Measurements from ENCODE around the gene TRPV3. TPM values are rescaled to one million over a fixed set of nuclear protein-coding genes. Genes with fewer than 3 reads are reported as not detected.

Gene TRPV3
- total and polyA plus RNA-seq, 2 of the 13 experiments (the other 11 are each of a cell fraction or from before 2014, with no cell fraction given): 0.90 to 1.0 TPM

DNA sequence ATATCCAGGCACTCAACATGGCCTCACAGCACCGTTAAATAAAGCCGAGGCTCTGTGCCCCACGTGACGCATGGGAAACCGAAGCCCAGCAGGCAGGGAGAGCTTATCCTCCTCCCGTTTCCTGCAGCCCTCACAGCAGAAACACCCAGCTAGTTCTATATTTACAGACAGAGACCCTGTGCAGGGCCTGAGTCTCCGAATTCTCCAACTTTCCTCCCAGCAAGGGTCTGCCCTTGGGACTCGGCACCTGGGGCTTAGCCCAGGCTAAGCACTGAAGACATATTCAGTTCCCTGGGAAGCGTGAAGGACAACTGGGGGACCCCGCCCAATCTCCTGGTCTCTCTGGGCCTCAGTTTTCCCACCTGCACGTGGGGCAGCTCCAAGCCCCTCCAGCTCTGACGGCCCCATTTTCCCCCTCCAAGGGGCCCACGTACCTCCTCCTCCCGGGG, 29.2 kb downstream of the TRPV3 start (continued):
- TF ChIP-seq, protein P1, sequence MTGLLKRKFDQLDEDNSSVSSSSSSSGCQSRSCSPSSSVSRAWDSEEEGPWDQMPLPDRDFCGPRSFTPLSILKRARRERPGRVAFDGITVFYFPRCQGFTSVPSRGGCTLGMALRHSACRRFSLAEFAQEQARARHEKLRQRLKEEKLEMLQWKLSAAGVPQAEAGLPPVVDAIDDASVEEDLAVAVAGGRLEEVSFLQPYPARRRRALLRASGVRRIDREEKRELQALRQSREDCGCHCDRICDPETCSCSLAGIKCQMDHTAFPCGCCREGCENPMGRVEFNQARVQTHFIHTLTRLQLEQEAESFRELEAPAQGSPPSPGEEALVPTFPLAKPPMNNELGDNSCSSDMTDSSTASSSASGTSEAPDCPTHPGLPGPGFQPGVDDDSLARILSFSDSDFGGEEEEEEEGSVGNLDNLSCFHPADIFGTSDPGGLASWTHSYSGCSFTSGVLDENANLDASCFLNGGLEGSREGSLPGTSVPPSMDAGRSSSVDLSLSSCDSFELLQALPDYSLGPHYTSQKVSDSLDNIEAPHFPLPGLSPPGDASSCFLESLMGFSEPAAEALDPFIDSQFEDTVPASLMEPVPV (CRISPR knock-in tag; IDR thresholded peaks at IDR 0.05): no peak
- TF ChIP-seq, protein P2, sequence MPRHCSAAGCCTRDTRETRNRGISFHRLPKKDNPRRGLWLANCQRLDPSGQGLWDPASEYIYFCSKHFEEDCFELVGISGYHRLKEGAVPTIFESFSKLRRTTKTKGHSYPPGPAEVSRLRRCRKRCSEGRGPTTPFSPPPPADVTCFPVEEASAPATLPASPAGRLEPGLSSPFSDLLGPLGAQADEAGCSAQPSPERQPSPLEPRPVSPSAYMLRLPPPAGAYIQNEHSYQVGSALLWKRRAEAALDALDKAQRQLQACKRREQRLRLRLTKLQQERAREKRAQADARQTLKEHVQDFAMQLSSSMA (CRISPR knock-in tag; IDR thresholded peaks at IDR 0.05): no peak
- TF ChIP-seq ZNF136 (CRISPR knock-in tag; IDR thresholded peaks at IDR 0.05; ENCODE audit: low read depth): no peak
- no peak for TF ChIP-seq ZNF556 (CRISPR knock-in tag; IDR thresholded peaks at IDR 0.05; ENCODE audit: borderline replicate concordance)
- no peak for TF ChIP-seq NCOA5 (CRISPR knock-in tag; IDR thresholded peaks at IDR 0.05)
- TF ChIP-seq ISX (CRISPR knock-in tag; conservative IDR thresholded peaks at IDR 0.05): no peak
- no peak for TF ChIP-seq PPARG (CRISPR knock-in tag; conservative IDR thresholded peaks at IDR 0.05)
- TF ChIP-seq, protein P3, sequence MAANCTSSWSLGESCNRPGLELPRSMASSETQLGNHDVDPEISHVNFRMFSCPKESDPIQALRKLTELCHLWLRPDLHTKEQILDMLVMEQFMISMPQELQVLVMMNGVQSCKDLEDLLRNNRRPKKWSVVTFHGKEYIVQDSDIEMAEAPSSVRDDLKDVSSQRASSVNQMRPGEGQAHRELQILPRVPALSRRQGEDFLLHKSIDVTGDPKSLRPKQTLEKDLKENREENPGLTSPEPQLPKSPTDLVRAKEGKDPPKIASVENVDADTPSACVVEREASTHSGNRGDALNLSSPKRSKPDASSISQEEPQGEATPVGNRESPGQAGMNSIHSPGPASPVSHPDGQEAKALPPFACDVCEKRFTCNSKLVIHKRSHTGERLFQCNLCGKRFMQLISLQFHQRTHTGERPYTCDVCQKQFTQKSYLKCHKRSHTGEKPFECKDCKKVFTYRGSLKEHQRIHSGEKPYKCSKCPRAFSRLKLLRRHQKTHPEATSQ (CRISPR knock-in tag; IDR thresholded peaks at IDR 0.05; ENCODE audit: borderline replicate concordance): no peak
- TF ChIP-seq JDP2 (CRISPR knock-in tag; IDR thresholded peaks at IDR 0.05; ENCODE audit: borderline replicate concordance): no peak
- TF ChIP-seq, protein P4, sequence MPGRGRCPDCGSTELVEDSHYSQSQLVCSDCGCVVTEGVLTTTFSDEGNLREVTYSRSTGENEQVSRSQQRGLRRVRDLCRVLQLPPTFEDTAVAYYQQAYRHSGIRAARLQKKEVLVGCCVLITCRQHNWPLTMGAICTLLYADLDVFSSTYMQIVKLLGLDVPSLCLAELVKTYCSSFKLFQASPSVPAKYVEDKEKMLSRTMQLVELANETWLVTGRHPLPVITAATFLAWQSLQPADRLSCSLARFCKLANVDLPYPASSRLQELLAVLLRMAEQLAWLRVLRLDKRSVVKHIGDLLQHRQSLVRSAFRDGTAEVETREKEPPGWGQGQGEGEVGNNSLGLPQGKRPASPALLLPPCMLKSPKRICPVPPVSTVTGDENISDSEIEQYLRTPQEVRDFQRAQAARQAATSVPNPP (CRISPR knock-in tag; IDR thresholded peaks at IDR 0.05): no peak
- TF ChIP-seq, protein P5, sequence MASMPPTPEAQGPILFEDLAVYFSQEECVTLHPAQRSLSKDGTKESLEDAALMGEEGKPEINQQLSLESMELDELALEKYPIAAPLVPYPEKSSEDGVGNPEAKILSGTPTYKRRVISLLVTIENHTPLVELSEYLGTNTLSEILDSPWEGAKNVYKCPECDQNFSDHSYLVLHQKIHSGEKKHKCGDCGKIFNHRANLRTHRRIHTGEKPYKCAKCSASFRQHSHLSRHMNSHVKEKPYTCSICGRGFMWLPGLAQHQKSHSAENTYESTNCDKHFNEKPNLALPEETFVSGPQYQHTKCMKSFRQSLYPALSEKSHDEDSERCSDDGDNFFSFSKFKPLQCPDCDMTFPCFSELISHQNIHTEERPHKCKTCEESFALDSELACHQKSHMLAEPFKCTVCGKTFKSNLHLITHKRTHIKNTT (CRISPR knock-in tag; IDR thresholded peaks at IDR 0.05): no peak
